HG03060 (cell line): ENCODE measurements around the gene UPP1.

Source experiments
- ATAC-seq: cut with Tn5 transposase; IDR thresholded peaks from one replicate; pipeline ENCODE4 v1.9.1; 2021; ENCODE audit warnings: low read depth, moderate number of reproducible peaks; ENCODE audit not compliant: unreplicated experiment

UPP1 gene

DNA sequence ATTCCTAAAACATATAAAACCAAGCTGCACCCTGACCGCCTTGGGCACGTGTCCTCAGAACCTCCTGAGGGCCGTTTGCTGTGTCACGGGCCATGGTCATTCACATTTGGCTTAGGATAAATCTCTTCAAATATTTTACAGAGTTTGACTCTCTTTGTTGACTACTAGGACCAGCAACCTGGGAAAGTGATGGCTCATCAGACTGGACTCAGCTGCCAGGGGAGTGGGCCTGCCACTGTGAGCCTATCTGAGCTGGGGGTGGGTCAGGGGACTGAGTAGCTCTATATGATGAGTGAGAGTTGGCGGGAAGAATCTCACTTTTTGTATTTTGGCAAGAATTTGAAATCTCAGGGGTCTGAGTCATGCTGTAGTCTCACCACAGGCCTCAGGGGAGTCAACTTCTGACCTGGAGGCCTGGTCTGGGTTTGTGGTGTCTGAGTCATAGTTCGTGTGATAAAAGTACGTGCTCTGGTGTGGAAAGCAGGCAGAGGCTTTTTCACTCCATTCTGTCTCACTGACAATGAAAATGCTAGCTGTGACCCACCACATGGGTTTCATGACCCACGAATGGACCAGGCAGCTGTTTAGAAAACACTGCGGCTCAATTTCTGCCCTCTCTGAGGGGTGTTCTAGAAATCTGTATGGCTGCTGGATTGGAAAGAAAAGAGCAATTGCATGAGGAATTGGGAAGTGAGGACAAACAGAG, 4.2 kb upstream of the UPP1 start:
- ATAC-seq, result peak; percentile 66

DNA sequence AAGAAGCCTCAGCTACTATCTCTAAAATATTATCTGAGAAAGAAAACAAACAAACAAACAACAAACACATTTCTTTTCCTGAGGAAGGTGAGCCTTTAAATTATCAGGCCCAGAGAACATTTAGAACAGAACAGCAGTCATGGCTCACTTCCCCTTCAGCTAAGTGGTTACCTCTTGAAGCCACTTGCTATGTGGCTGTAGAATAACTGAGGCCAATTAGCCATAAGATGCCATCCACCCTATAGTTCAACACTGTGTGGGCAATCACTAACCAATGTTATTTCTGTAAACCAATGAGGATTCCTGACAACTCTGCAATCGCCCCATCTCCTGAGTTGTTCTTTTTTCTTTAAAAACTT, 3.7 kb upstream of the UPP1 start:
- ATAC-seq, result no peak

DNA sequence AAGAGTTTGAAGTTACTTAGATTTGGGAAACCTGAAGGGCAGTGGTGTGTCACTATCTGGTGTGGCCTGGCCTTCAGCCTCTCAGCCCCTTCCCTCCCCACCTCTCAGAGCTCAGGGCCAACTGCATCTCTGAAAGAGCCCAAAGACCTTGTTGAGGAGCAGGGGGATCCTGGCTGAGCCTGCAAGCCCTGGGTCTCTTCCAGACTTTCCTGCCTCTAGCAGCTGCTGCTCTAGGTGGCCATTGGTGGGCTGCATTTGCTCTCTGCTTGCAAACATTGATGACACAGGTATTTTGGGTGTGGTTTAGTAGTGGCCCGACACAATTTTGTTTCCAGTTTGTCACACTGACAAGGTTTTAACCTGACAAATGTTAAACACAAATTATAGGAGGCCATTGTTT, 3.1 kb upstream of the UPP1 start:
- no peak for ATAC-seq

DNA sequence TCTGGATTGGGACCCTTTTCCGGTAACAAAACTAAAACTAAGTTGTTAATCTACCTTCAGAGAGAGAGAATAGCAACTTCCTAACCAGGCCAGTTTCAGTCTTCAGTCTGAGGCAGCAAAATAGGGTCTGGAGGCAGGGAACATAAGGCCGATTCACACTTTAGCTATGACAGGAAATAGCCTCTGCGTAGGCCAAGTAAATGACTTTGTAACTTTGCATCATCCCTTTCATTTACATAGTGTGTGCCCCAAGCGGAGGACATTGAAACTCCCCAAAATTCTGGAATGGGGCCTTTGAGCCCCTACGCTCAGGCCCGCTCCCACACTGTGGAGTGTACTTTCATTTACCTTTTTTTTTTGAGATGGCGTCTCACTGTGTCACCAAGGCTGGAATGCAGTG, 1.7 kb upstream of the UPP1 start:
- ATAC-seq, result peak; percentile 21

DNA sequence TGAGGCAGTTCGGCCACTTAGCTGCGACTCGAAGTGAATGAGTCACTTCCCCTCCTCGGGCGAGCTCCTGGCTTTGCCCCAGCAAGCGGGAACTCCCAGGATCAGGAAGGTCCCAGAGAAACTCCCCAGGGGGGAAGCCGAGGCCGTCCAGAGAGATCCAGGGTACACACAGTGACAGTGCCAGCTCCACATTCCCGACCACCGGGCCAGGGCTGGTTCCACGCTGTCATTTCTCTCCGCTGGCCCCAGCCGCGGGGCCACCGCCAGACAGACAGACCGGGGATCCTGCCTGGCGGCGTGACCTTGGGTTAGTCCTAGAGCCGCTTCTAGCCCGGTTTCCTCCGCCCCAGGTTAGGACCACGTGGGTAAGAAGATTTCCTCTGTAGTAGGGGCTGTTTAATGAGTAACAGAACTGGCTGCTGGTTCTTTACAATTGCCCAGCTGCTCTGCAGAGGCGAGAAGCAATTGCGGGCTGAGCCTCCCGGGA, 463 bp upstream of the UPP1 start:
- peak; percentile 41 for ATAC-seq

DNA sequence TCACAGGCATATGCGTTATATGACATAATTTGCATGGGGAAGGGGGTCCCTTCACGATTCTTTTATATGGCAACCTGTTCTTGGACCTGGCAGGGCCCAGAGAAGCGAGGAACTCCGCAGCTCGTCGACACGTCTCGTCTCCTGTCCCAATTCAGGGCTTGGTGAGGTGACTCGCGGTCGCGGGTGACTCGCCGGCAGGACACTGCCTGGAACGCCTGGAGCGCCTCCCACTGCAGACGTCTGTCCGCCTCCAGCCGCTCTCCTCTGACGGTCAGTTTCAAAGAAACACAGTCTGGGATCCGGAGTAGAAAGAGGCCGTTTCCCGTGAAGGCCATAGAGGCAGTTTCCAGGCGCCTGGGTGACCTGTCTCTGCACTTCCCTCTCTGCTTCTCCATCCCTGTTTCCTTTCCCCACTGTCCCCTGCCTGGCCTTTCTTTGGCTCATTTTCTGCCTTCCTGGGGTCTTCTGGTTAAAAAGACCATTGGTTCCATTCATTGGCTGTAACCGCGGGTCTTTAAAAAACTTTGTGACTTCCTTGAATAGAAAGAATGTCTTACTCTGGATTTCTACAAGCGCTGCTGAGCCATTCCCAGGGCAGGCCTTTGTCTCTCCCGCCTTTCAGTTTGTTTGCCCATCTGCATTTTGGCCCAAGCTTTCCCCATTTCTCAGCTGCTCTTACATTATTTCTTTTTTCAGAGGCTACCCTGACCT, 1.2 kb downstream of the UPP1 start:
- no peak for ATAC-seq

DNA sequence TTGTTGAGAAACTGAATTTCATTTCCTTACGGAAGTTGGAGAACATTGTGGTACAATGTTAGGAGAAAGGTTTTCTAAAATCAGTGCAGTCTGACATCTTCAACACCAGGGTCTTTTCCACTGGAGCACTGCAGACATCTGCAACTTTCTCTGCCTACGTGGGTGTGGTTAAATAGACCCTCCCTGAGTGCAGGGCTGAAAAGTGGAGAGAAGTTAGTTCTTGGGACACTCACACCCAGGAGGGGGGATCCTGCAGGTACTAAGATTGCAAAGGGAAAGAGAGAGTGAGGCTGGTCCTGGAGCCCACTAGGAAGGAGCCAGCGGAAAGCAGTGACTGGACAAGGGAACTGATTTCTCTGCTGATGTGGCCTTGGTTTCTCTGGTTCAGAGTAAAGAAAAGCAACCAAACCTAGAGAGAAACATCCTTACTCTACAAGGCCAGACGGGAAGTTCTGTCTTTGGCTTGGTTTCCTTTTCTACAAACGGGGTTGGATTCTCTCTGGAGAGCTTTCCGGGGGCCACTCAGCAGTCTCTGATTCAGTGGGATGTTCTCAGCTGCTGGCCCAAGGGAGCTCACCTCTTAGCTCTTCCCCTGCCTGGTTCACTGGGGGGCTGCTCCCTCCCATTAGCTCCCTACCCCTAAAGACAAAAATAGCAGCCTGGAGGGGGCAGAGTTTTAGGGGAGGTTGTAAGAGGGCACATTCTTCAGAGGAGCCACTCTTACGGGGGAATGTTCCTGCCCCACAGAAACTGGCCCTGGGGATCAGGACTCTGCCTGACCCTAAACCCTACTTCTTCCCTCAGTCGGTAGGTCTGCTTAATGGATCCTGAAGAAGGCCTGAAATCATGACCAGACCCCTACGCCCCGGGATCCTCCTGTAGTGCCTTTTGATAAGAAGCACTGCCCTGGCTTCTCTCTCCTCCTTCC, 2.7 kb downstream of the UPP1 start:
- no peak for ATAC-seq

DNA sequence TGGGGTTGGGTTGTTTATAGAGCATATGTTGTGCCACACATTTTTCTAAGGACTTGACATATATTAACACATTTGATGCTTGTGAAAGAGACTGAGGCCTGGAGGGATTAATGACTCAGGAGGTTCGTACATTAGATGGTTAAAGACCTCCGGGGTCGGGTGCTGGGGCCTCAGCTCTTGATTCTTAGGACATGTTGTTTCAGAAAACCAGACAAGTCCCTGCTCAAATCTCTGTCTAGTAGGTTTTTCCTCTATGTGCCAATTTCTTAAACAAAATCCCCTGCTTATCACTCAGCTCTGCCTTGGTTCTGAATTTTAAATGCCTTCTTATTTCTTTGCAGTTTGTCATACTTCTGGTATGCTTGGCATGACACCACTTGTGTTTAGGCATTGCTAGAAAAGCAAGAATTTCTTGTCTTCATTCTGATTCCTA, 5.8 kb downstream of the UPP1 start:
- ATAC-seq, result no peak

DNA sequence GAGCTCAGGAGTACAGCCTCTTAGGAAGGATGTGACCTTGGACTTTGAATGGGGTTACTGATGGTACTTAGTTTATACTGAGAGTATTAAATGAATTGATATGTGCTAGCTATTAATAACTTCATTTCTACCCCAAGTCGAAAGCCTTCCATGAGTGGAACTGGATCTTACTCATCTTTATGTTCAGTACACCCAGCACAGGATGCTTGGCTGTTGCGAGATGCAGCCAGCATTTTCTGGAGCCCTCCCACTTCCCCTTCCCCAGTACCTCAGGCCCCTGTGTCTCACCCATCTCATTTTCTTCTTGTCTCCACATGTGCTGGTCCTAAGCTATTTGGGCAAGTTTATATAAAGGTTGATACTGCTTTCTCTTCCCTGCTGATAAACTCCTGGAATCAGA, 7.2 kb downstream of the UPP1 start:
- ATAC-seq, result no peak

DNA sequence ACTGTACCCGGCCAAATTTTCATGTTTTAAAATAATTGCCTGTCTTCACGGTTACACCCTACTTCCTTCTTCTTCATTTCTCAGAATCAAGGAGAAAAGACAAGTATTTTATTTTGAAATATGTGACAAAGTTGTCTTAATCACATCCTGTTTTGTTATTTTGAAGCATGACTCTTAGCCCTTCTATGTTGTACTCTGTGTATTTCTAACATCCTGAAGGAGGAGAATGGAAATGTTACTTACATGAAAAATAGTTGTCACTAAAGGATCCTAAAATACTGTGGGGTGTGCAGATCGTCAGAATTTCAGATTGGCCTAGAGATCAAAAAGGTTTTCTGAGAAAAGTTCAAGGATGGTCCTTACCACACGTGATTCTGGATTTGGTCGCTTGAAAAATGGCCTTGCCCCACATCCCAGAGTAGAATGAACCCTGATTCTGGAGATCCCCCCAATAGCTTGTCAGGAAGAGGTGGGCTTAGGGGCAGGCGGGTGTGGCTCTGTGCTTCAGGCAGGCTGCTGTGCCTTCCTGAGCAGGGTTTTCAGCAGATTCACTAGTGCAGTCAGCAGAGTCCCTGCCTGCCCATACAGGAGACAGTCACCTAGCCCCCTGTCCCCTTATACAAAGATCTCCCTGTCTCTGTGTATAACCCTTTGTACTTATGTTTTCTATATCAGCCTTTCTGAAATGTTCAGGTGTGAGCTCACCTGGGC, 8.6 kb downstream of the UPP1 start:
- ATAC-seq, result no peak

DNA sequence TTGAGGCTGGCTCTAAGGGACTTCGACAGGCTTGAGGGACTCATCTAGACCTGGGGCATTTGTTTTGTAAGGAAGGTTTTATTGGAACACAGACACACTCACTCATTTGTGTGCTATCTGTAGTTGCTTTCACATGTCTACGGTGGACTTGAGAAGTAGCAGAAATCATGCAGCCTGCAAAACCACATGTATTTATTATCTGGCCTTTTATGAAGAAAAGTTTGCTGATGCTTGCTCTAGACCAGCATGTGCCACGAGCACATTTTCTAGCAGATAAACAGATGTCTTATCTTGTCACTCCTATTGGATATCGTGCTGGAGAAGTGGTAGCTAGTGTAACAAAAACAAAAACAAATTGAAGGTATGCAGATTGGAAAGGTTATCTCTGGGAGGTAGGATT, 9.8 kb downstream of the UPP1 start:
- ATAC-seq, result no peak

DNA sequence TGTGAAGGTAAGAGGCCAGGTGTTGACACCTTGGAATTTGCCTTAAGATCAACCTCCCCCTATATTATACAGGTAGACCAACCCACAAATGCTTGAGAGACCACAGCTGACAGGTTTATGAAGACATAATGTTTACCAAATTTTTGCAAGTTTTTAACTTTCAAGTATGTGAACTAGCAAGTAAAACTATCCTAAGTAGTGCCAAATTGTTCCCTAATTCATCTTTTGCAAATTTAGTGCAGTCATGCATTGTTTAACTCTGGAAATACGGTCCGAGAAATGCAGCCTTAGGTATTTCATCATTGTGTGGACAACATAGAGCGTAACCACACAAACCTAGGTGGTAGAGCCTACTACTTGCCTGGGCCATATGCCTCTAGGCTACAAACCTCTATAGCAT, 10.7 kb downstream of the UPP1 start:
- no peak for ATAC-seq

DNA sequence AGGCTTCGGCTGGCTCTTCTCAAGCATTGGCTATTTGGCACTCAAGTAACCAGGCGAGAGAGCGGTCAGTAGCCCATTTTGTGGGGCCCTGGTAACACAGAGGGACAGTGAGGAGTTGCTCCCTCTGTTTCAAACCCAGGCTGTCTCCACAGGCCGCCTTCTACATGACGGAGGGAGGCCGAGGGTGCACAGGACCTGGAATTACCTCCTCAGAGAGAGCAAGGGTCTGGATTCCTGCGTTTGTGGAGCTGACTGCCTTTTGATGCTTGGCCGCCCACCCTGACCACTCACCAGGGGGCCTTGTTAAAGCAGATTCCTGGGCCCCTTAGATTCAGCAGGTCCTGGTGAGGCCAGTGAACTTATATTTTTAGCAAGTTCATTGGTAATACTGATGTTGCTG, 12.3 kb downstream of the UPP1 start:
- no peak for ATAC-seq

DNA sequence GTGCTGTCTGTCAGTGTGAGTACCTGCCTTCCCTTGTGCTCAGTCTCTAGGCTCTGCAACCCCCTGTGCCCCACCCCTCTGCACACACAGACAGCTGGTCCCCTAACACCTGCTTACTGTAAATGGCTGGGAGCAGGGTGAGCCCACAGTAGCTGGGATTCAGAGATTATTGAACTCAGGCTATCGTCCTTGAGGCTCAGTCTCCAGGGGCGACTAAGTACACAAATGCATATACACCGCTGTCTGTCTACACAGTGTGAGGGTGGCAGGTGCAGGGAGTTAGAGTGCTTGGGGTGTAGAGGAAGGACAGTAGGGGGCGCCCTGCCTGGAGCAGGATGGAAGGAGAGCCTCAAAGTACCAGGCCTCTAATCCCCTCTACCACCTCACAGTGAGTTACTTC, 12.9 kb downstream of the UPP1 start:
- no peak for ATAC-seq

DNA sequence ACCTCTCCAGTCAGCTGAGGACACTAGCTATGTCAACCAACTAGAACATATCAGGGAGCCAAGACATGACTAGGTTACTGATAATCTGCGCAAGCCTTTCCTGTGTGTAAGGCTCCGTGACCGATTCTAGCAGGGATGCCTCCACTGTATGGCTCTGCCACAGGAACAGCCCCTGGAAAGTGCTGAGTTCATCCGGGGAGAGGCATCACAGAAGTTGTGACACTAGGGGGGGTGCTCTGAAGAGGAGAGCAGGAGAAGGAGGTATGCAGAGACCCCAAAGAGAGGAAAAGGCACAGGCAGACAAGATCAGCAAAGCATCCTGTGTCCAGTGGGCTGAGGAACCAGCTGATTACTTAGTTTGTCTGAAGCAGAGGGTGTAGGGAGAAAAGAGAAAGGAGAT, 13.5 kb downstream of the UPP1 start:
- no peak for ATAC-seq

DNA sequence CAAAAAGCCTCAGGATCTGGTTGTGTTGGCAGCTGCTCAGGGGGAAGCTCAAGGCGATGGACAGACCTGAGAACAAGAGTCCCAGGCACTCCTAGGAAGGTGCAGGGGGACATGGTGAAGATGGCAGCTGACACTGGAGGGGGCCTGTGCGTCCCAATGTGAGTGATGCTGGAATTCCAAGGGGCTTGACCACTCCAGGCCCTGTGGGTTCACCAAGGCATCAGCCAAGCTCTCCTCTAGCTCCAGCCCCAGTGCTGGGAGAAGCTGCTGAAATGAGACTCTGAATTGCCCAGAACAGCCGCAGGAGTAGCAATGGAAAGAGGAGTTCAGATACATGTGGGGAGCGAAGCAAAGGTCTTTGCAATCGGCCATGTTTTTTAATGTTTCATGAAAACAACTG, 16.0 kb downstream of the UPP1 start:
- no peak for ATAC-seq

DNA sequence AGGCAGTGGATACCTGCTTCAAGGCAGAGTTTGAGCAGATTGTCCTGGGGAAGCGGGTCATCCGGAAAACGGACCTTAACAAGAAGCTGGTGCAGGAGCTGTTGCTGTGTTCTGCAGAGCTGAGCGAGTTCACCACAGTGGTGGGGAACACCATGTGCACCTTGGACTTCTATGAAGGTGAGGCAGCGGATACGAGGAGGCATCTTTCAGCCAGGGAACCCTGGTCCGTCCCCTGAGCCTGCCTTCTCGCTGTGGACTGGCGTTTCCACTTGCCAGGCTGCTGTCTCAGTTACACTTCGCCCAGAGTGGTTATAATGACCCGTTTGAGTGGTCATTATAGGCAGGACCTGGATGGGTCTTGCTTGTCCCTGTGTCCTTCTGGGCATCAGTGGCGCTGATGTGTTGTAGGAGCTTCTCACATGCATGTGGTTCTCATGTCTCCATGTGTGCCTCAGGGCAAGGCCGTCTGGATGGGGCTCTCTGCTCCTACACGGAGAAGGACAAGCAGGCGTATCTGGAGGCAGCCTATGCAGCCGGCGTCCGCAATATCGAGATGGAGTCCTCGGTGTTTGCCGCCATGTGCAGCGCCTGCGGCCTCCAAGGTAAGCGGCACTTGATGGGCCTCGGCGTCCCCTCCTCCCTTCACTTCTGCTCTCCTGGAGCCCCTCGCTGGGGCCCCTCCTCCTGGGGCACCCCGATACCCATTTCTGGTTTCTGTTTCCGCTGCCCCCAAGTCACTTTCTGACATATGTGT, 18.0 kb downstream of the UPP1 start:
- no peak for ATAC-seq

DNA sequence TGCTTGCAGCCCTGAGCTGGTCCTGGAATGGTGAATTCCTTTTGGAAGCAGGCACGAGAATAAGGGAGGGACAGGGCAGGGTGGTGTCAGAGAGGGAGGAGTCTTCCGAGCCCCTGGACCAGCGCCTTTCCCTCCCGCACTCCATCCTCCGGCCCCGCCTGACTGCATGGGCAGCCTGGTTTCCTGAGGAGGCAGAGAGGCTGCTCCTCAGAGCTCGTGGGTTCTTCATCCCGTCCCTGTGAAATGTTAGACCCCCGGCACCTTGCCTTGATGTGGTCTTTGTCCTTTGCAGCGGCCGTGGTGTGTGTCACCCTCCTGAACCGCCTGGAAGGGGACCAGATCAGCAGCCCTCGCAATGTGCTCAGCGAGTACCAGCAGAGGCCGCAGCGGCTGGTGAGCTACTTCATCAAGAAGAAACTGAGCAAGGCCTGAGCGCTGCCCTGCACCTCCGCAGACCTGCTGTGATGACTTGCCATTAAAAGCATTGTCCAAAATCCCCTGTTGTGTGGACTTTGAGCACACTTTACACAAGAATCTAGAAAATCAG, 18.9 kb downstream of the UPP1 start:
- no peak for ATAC-seq

DNA sequence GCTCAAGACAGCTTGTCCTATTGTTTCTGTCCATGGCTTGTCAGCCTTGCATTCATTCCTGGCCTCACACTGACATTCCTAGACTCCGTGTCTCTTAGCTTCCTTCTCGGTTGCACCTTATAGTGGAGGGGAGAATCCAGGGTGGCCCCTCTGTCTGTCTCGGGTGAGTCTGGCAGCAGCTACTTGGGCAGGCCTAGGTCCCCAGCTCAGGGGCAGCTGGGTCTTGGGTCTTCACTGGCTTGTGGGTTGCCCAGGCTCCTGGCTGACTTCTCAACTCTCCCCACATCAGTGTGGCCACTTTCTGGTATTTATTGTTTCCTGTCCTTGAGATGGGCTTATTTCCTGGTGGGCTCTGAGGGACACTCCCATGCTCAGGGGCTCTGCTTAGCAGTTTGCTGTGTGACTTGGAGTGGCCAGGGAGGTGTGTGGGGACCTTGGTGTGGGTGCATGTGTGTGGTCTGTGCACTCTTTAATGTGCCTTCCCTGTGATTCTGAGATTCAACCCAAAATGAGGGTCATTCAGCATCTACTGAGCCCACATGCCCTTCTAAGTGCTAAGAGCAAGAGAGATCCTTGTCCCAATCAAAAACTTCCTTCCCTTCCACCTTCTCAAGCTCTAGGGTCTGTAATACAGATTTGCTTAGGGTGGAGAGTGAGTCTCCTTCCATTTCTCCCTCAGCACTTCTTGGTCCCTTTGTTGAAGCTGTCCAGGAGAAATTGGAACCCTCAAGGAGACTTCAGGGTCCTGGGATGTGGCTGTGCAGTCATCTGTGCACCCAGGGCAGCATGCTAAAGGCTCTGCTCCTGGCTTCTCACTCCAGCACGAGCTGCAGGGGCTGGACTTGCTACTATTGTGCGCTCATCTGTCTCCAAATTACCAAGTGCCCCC, 20.1 kb downstream of the UPP1 start:
- no peak for ATAC-seq
